Dedifferentiated amniotic fluid mesenchymal stem cell (primary cell): ENCODE results near the gene COG6.

Experiments used
- DNase-seq: peaks from one replicate; pipeline ENCODE4 v3.0.0-alpha.2; 2016; ENCODE audit errors: extremely low spot score

Gene COG6

GRCh38 chr13:39655569-39656324, at the start of gene COG6:
TSS of gene COG6 (plus strand) at chr13:39655662. CDS start at chr13:39655727, 65 bp downstream.
- peak; percentile 75 for DNase-seq

- no peak for DNase-seq
Observed at GRCh38 chr13:39605677-39606320, 49.7 kb upstream of the COG6 start.

- no peak for DNase-seq
Observed at GRCh38 chr13:39607876-39608275, 47.6 kb upstream of the COG6 start.

- DNase-seq, result peak; percentile 81
Observed at GRCh38 chr13:39612023-39612637, 43.3 kb upstream of the COG6 start.

GRCh38 chr13:39616087-39616694, 39.3 kb upstream of the COG6 start:
- DNase-seq, result peak; percentile 52

GRCh38 chr13:39618561-39618960, 36.9 kb upstream of the COG6 start:
- DNase-seq, result no peak

- no peak for DNase-seq
Observed at GRCh38 chr13:39623466-39623865, 32.0 kb upstream of the COG6 start.

GRCh38 chr13:39631307-39631706, 24.2 kb upstream of the COG6 start:
- no peak for DNase-seq

GRCh38 chr13:39632994-39633393, 22.5 kb upstream of the COG6 start:
- DNase-seq, result no peak

- DNase-seq, result no peak
Observed at GRCh38 chr13:39635564-39635963, 19.9 kb upstream of the COG6 start.

GRCh38 chr13:39637890-39638289, 17.6 kb upstream of the COG6 start:
- DNase-seq, result no peak

GRCh38 chr13:39641645-39642044, 13.8 kb upstream of the COG6 start:
- no peak for DNase-seq

- DNase-seq, result no peak
Observed at GRCh38 chr13:39646122-39646521, 9.3 kb upstream of the COG6 start.

GRCh38 chr13:39655041-39655568, 357 bp upstream of the COG6 start:
- DNase-seq, result no peak

- DNase-seq, result no peak
Observed at GRCh38 chr13:39656325-39656677, 839 bp downstream of the COG6 start.

- no peak for DNase-seq
Observed at GRCh38 chr13:39663508-39663907, 8.0 kb downstream of the COG6 start.

GRCh38 chr13:39663958-39664357, 8.5 kb downstream of the COG6 start:
- DNase-seq, result no peak

- DNase-seq, result no peak
Observed at GRCh38 chr13:39665763-39666162, 10.3 kb downstream of the COG6 start.

GRCh38 chr13:39670445-39670844, 15.0 kb downstream of the COG6 start:
- DNase-seq, result no peak

- no peak for DNase-seq
Observed at GRCh38 chr13:39672378-39673132, 17.1 kb downstream of the COG6 start.

- no peak for DNase-seq
Observed at GRCh38 chr13:39675904-39676303, 20.4 kb downstream of the COG6 start.
